Measurements from ENCODE around the gene NBEA. TPM values are rescaled to one million over a fixed set of nuclear protein-coding genes. Genes with fewer than 3 reads are reported as not detected.
"Not testable (repeated sequence)": the region's sequence is repeated elsewhere in the genome, so short reads cannot be mapped to it uniquely, and the experiment has no call there.

The NBEA gene
- total RNA-seq, 1 donor from 2014 or later, result 23.8 TPM

GRCh38 chr13:35092751-35093150 lies 150.7 kb downstream of the NBEA start:
- DNase-seq, result no peak

- no peak for DNase-seq
Measured at GRCh38 chr13:35093356-35093755, 151.3 kb downstream of the NBEA start.

- DNase-seq, result not testable (repeated sequence)
Measured at GRCh38 chr13:35106771-35107170, 164.7 kb downstream of the NBEA start.

- DNase-seq, result no peak
Measured at GRCh38 chr13:35107535-35107934, 165.5 kb downstream of the NBEA start.

- DNase-seq, result not testable (repeated sequence)
Measured at GRCh38 chr13:35113612-35114011, 171.5 kb downstream of the NBEA start.

- no peak for DNase-seq
Measured at GRCh38 chr13:35127466-35127865, 185.4 kb downstream of the NBEA start.

GRCh38 chr13:35129500-35129899 lies 187.4 kb downstream of the NBEA start:
- DNase-seq, result no peak

GRCh38 chr13:35131471-35131870 lies 189.4 kb downstream of the NBEA start:
- no peak for DNase-seq

- no peak for DNase-seq
Measured at GRCh38 chr13:35136585-35136984, 194.5 kb downstream of the NBEA start.

GRCh38 chr13:35139591-35139990 lies 197.5 kb downstream of the NBEA start:
- no peak for DNase-seq

- no peak for DNase-seq
Measured at GRCh38 chr13:35140321-35140720, 198.3 kb downstream of the NBEA start.

GRCh38 chr13:35140831-35141230 lies 198.8 kb downstream of the NBEA start:
- peak; percentile 23 for DNase-seq

GRCh38 chr13:35143123-35143522 lies 201.1 kb downstream of the NBEA start:
- no peak for DNase-seq

- DNase-seq, result no peak
Measured at GRCh38 chr13:35144166-35144890, 202.3 kb downstream of the NBEA start.

GRCh38 chr13:35146686-35147085 lies 204.6 kb downstream of the NBEA start:
- DNase-seq, result no peak

GRCh38 chr13:35157143-35157755 lies 215.2 kb downstream of the NBEA start:
- peak; percentile 86 for DNase-seq

GRCh38 chr13:35159041-35159440 lies 217.0 kb downstream of the NBEA start:
- DNase-seq, result no peak

GRCh38 chr13:35160896-35161295 lies 218.8 kb downstream of the NBEA start:
- DNase-seq, result peak; percentile 33

GRCh38 chr13:35162420-35162819 lies 220.3 kb downstream of the NBEA start:
- DNase-seq, result no peak

- DNase-seq, result no peak
Measured at GRCh38 chr13:35163674-35164073, 221.6 kb downstream of the NBEA start.

GRCh38 chr13:35164324-35164932 lies 222.4 kb downstream of the NBEA start:
- DNase-seq, result peak; percentile 69

- DNase-seq, result no peak
Measured at GRCh38 chr13:35165205-35165604, 223.1 kb downstream of the NBEA start.

GRCh38 chr13:35179494-35179893 lies 237.4 kb downstream of the NBEA start:
- DNase-seq, result peak; percentile 66

Data from tongue (tissue), 2 donors.